Hepatocyte (in vitro differentiated cells): ENCODE results near the gene RELCH. TPM values are rescaled to one million over a fixed set of nuclear protein-coding genes. Genes with fewer than 3 reads are reported as not detected.

ENCODE experiments used
- DNase-seq: peaks from one replicate; pipeline ENCODE4 v3.0.0-alpha.2; 2016; ENCODE audit warnings: low spot score
- H2AFZ ChIP-seq: fragments of 200-600 bp; sonication (generic); 2 replicates; pipeline ENCODE4 v1.6.0; 2016; ENCODE audit warnings: antibody characterized with exemption, mild to moderate bottlenecking
- H3K27ac ChIP-seq: fragments of 200-600 bp; sonication (generic); 2 replicates; pipeline ENCODE4 v1.5.1; 2016; ENCODE audit warnings: mild to moderate bottlenecking
- H3K27me3 ChIP-seq: fragments of 200-600 bp; sonication (generic); 2 replicates; pipeline ENCODE4 v1.6.1; 2016
- H3K36me3 ChIP-seq: fragments of 200-600 bp; sonication (generic); replicated peaks from 2 replicates; pipeline ENCODE4 v1.5.1; 2016; ENCODE audit warnings: low read depth; ENCODE audit not compliant: insufficient read depth
- H3K4me1 ChIP-seq: fragments of 200-600 bp; sonication (generic); 2 replicates; pipeline ENCODE4 v1.5.1; 2016; ENCODE audit warnings: mild to moderate bottlenecking, moderate library complexity; ENCODE audit not compliant: insufficient read depth
- H3K4me2 ChIP-seq: fragments of 200-600 bp; sonication (generic); 2 replicates; pipeline ENCODE4 v1.6.0; 2016
- H3K4me3 ChIP-seq: fragments of 200-600 bp; sonication (generic); 2 replicates; pipeline ENCODE4 v1.5.1; 2016; ENCODE audit warnings: mild to moderate bottlenecking
- H3K79me2 ChIP-seq: fragments of 200-600 bp; sonication (generic); 2 replicates; pipeline ENCODE4 v1.6.0; 2017; ENCODE audit warnings: mild to moderate bottlenecking
- H3K9me2 ChIP-seq: fragments of 200-600 bp; sonication (generic); replicated peaks from 2 replicates; pipeline ENCODE4 v1.6.0; 2017; ENCODE audit warnings: mild to moderate bottlenecking; ENCODE audit not compliant: insufficient read depth
- H3K9me3 ChIP-seq: fragments of 200-600 bp; sonication (generic); 2 replicates; pipeline ENCODE4 v1.5.1; 2016; ENCODE audit warnings: low read depth, mild to moderate bottlenecking
- H4K20me1 ChIP-seq: fragments of 200-600 bp; sonication (generic); 2 replicates; pipeline ENCODE4 v1.6.0; 2016; ENCODE audit warnings: mild to moderate bottlenecking; ENCODE audit not compliant: insufficient read depth, poor library complexity, severe bottlenecking
- EZH2 ChIP-seq: fragments of 200-600 bp; sonication (generic); IDR thresholded peaks from 2 replicates; pipeline ENCODE4 v1.6.1; 2016; ENCODE audit warnings: antibody characterized with exemption, mild to moderate bottlenecking, borderline replicate concordance
- EZH2phosphoT487 ChIP-seq: fragments of 200-600 bp; sonication (generic); IDR thresholded peaks from one replicate; pipeline ENCODE4 v1.6.1; 2018; ENCODE audit warnings: antibody characterized with exemption, mild to moderate bottlenecking, low read depth, moderate library complexity; ENCODE audit not compliant: unreplicated experiment, severe bottlenecking
- WGBS: methylation state at CpG from one replicate; pipeline ENCODE4 v1.1.6; 2016; ENCODE audit warnings: low lambda C conversion rate; ENCODE audit errors: missing lambda C conversion rate; 5-methylcytosine and 5-hydroxymethylcytosine counted together
- polyA plus RNA-seq: library from polyadenylated mRNA; unstranded; fragments of >200 nt; fragmentation: Nextera tagmentation; extraction: Ambion mirVana; gene quantifications from 2 replicates; pipeline ENCODE4 v1.2.1, GENCODE V29; 2016
- total RNA-seq: library from RNA; depleted of rRNA; stranded (reverse); fragments of >200 nt; gene quantifications from 2 replicates; pipeline ENCODE4 v1.2.3, GENCODE V29; 2014
- TF ChIP-seq, protein P1 (sequence below): fragments of 200-600 bp; sonication (generic); IDR thresholded peaks from 2 replicates; pipeline ENCODE4 v1.5.1; 2016; ENCODE audit warnings: antibody characterized with exemption, mild to moderate bottlenecking; ENCODE audit not compliant: poor library complexity

RELCH gene
- total and polyA plus RNA-seq, 2 experiments from 2014 or later: 8.3 to 45.8 TPM

DNA sequence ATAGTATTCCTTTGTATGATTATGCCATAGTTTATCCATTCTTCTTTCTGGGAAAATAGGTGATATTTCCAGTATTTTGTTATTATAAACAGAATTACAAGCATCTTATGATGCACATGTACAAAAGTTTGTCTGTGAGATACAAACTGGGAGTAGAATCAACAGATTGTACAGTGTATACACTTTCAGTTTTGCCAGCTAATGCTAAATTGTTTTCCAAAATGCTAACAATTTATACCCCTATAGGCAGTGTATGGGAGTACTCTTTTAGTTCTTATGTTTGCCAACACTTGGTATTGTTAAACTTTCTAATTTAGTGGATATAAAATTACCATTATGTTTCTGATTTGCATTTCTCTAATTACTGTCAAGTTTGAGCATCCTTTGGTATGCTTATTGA lies 107.0 kb downstream of the RELCH start:
- Histone ChIP-seq H2AFZ (no peak overlapping the region), H3K36me3 (no peaks in the 10 kb centered on the region), H3K4me3 (no peak overlapping the region), H4K20me1 (no peaks in the 10 kb centered on the region), H3K27me3 (no peaks in the 10 kb centered on the region), H3K79me2 (no peaks in the 10 kb centered on the region), H3K4me1 (no peaks in the 10 kb centered on the region), H3K4me2 (no peak overlapping the region), H3K9me2 (no peaks in the 10 kb centered on the region), H3K27ac (no peak overlapping the region), H3K9me3 (no peaks in the 10 kb centered on the region)
- no peak for DNase-seq
- no peak for TF ChIP-seq EZH2
- TF ChIP-seq, protein P1, sequence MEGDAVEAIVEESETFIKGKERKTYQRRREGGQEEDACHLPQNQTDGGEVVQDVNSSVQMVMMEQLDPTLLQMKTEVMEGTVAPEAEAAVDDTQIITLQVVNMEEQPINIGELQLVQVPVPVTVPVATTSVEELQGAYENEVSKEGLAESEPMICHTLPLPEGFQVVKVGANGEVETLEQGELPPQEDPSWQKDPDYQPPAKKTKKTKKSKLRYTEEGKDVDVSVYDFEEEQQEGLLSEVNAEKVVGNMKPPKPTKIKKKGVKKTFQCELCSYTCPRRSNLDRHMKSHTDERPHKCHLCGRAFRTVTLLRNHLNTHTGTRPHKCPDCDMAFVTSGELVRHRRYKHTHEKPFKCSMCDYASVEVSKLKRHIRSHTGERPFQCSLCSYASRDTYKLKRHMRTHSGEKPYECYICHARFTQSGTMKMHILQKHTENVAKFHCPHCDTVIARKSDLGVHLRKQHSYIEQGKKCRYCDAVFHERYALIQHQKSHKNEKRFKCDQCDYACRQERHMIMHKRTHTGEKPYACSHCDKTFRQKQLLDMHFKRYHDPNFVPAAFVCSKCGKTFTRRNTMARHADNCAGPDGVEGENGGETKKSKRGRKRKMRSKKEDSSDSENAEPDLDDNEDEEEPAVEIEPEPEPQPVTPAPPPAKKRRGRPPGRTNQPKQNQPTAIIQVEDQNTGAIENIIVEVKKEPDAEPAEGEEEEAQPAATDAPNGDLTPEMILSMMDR: no peak
- TF ChIP-seq EZH2phosphoT487: no peak

DNA sequence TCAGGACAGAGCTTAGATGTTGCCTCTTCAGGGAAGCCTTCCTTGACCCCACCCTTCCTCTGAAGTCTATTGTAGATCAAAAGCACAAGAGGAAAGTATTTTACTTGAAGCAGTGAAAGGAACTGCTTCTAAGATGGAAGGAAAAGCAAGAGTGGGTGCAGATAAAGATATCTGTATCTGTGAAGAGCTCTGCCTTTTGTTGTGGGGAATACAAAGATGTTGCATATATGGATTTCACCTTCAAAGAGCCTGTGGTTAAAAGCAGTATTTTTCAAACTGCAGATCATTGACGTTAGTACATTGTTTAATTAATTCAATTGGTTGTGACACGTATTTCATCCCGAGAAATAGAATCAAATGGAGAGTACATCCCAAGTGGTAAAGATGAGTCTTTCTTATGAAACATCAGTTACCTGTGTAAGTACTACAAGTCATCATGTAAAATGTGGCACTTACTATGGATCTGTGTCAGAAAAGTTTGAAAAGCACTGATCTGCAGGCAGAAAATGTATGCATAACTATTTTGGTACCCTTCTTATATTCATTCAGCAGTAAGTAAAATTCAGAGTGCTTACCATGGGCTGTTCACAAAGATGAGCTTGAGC lies 113.4 kb downstream of the RELCH start:
- Histone ChIP-seq H3K4me2 (no peak overlapping the region), H3K9me3 (no peaks in the 10 kb centered on the region), H3K4me3 (no peak overlapping the region), H3K4me1 (no peaks in the 10 kb centered on the region), H3K27ac (no peak overlapping the region), H3K36me3 (no peaks in the 10 kb centered on the region), H4K20me1 (no peaks in the 10 kb centered on the region), H3K9me2 (no peaks in the 10 kb centered on the region), H3K79me2 (no peaks in the 10 kb centered on the region), H2AFZ (no peak overlapping the region), H3K27me3 (no peaks in the 10 kb centered on the region)
- WGBS: 96% methylated on average over 3 of the region's 3 CpGs
- DNase-seq: no peak
- no peak for TF ChIP-seq EZH2phosphoT487
- TF ChIP-seq, protein P1: no peak
- no peak for TF ChIP-seq EZH2

DNA sequence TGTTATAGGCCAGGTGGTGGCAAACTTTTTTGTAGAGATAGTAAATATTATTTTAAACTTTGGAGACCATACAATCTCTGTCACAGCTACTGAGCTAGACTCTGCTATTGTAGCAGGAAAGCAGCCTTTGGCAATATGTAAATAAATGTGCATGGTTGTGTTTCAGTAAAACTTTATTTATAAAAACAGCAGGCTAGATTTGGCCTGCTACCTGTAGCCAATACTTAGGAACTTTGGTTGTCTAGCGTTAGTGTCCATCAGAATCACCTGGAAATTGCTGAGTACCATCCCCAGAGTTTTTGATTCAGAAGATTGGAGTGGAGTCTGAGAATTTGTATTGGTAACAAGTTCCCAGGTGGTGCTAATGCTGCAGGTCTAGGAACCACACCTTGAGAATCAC lies 114.3 kb downstream of the RELCH start:
- Histone ChIP-seq H3K9me2 (no peaks in the 10 kb centered on the region), H3K9me3 (no peaks in the 10 kb centered on the region), H4K20me1 (no peaks in the 10 kb centered on the region), H3K27me3 (no peaks in the 10 kb centered on the region), H3K36me3 (no peaks in the 10 kb centered on the region), H3K4me2 (no peak overlapping the region), H3K4me1 (no peaks in the 10 kb centered on the region), H3K79me2 (no peaks in the 10 kb centered on the region), H2AFZ (no peak overlapping the region), H3K4me3 (no peak overlapping the region), H3K27ac (no peak overlapping the region)
- no peak for DNase-seq
- no peak for TF ChIP-seq EZH2
- TF ChIP-seq, protein P1: no peak
- no peak for TF ChIP-seq EZH2phosphoT487
- 100% methylated on average over 1 of the region's 1 CpG for WGBS

DNA sequence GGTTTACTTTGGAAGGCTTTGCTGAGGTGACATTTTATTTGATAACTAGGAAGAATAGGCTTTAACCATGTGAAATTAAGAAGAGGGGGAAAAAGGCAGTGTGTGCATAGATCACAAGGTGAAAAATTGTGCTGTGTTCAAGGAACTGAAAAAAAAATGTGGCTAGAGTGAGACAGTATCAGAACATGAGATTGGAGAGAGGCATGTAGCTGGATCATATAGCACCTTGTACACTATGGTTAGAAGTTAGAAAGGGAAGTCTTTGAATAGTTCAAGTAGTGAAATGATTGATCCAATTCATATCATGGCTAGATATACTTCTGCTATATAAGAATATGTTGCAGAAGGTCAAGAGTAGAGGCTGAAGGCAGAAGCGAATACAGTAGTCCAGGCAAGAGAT lies 125.8 kb downstream of the RELCH start:
- no peak for DNase-seq
- WGBS: 97% methylated on average over 1 of the region's 1 CpG

More for the DNA sequence above, 125.8 kb downstream of the RELCH start:
- H3K9me3 ChIP-seq: no peaks in the 10 kb centered on the region
- H3K4me3 ChIP-seq: no peak overlapping the region
- H2AFZ ChIP-seq: no peak overlapping the region
- TF ChIP-seq EZH2phosphoT487: no peak
- no peak for TF ChIP-seq EZH2
- TF ChIP-seq, protein P1: no peak
- H3K79me2 ChIP-seq: no peaks in the 10 kb centered on the region
- H4K20me1 ChIP-seq: no peaks in the 10 kb centered on the region
- H3K27ac ChIP-seq: no peak overlapping the region
- H3K27me3 ChIP-seq: no peaks in the 10 kb centered on the region
- H3K9me2 ChIP-seq: no peaks in the 10 kb centered on the region
- H3K4me1 ChIP-seq: no peaks in the 10 kb centered on the region
- no peak overlapping the region for H3K4me2 ChIP-seq
- H3K36me3 ChIP-seq: peaks cover 4% of the 10 kb centered on the region
